ENCODE results near the gene NFIA. TPM values are rescaled to one million over a fixed set of nuclear protein-coding genes. Genes with fewer than 3 reads are reported as not detected.

Gene NFIA
- total RNA-seq, 1 experiment from 2014 or later: 0.35 TPM

DNA sequence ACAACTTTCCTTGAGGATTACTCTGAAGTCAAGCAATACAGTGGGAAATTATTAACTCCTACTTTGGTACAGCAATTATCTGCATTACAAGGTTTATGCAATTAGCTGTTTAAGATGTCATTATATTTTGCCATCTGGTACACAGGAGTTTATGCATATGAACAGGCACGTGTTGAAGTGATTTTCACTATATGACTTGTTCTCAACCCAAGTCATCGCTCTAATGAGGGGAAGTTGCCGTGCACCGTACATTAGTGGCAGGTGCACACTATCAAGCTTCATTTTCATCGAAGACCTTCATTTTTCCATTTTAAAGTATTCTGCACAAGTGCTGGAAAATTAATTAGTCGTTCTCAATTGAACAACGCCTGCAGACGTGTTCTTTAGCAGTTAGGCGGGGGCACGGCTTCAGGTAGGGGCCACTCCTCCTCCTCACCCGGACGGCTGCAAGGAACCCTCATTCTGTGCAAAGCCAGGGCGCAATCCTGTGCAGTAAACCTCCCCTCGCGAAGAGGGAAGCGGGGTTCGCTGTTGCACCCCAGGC is 39.8 kb upstream of the NFIA start:
- H3K23me2 ChIP-seq (ENCODE audit: insufficient read length, low read depth, low read length, poor library complexity, severe bottlenecking): peaks cover 4% of the 10 kb centered on the region
- no peak overlapping the region for H2BK120ac ChIP-seq (ENCODE audit: low read depth, low read length, poor library complexity, severe bottlenecking)
- H3K9ac ChIP-seq (ENCODE audit: extremely low read depth, insufficient read length, low read length): no peak overlapping the region
- H3K9me3 ChIP-seq (ENCODE audit: control insufficient read depth, low read depth, low read length): no peaks in the 10 kb centered on the region
- H4K91ac ChIP-seq (ENCODE audit: insufficient read length, low read depth, low read length): no peak overlapping the region
- H3K79me2 ChIP-seq (ENCODE audit: insufficient read depth, low read length): no peaks in the 10 kb centered on the region
- peaks cover 3% of the 10 kb centered on the region; the same call in 1 of the 2 replicates for H3K27me3 ChIP-seq (ENCODE audit: insufficient read depth, low read length)
- no peak overlapping the region for H3K27ac ChIP-seq (ENCODE audit: insufficient read length, low read depth, low read length)
- H3K56ac ChIP-seq (ENCODE audit: insufficient read length, low read depth, low read length): no peak overlapping the region
- H3K14ac ChIP-seq (ENCODE audit: insufficient read depth, low read length): no peak overlapping the region
- no peaks in the 10 kb centered on the region; the same call in 1 of the 2 replicates for H3K4me1 ChIP-seq (ENCODE audit: insufficient read depth, low read length)
- H4K8ac ChIP-seq (replicated peaks; ENCODE audit: insufficient read length, low read depth, low read length): no peak overlapping the region
- H3K27ac Mint-ChIP-seq: no peak overlapping the region
- no peak overlapping the region for H4K5ac ChIP-seq (ENCODE audit: insufficient read length, low read depth, low read length)
- H2AFZ ChIP-seq (ENCODE audit: low read length): no peak overlapping the region
- no peak overlapping the region for H3K18ac ChIP-seq (ENCODE audit: insufficient read length, low read depth, low read length)
- H3K4me2 ChIP-seq (ENCODE audit: insufficient read depth, insufficient read length, low read length): peak overlapping the region; percentile 38
- no peaks in the 10 kb centered on the region for H4K20me1 ChIP-seq (ENCODE audit: control insufficient read depth, insufficient read depth, insufficient read length)
- H3T11ph ChIP-seq (ENCODE audit: low read length): no peak overlapping the region
- DNase-seq: no peak
- H2BK5ac ChIP-seq (ENCODE audit: insufficient read length, low read length): no peak overlapping the region
- no peaks in the 10 kb centered on the region for H3K9me3 Mint-ChIP-seq
- H3K36me3 Mint-ChIP-seq (ENCODE audit: insufficient read depth in 1 of 3, low read depth in 3 of 3): no peaks in the 10 kb centered on the region
- peaks cover 6 to 10% of the 10 kb centered on the region in 2 experiments for H3K4me1 Mint-ChIP-seq
- WGBS (ENCODE audit: extremely low coverage, insufficient read length, low lambda C conversion rate): no CpG with 5 or more reads among the region's 17 CpGs
- H2BK20ac ChIP-seq (ENCODE audit: low read depth, low read length, poor library complexity, severe bottlenecking): no peak overlapping the region
- TF ChIP-seq CTCF (conservative IDR thresholded peaks at IDR 0.05): no peak
- no peak overlapping the region for H2BK12ac ChIP-seq (ENCODE audit: insufficient read length, low read depth, low read length)
- no peak overlapping the region for H2AK5ac ChIP-seq (ENCODE audit: insufficient read length, low read length)
- H2BK15ac ChIP-seq (ENCODE audit: low read depth, low read length): no peak overlapping the region
- H3K23ac ChIP-seq (ENCODE audit: insufficient read length, low read depth, low read length): no peak overlapping the region
- H3K79me1 ChIP-seq (ENCODE audit: insufficient read depth, low read depth, low read length, poor library complexity, severe bottlenecking): no peaks in the 10 kb centered on the region
- peaks cover 47% of the 10 kb centered on the region for H3K27me3 Mint-ChIP-seq (ENCODE audit: low read depth)
- peak overlapping the region in 1 of 2 experiments; percentile 68; a peak in 3 of 5 replicates for H3K4me3 Mint-ChIP-seq
- no peak overlapping the region for H3K4ac ChIP-seq (ENCODE audit: low read depth, low read length)

Measured in H9 (cell line).